Measurements from ENCODE around the gene TMEM52. TPM values are rescaled to one million over a fixed set of nuclear protein-coding genes. Genes with fewer than 3 reads are reported as not detected.

The TMEM52 gene
- total and polyA plus RNA-seq, 2 donors (not counting 3 experiments of a cell fraction or from before 2014, with no cell fraction given) = 1.6 to 1.7 TPM

DNA sequence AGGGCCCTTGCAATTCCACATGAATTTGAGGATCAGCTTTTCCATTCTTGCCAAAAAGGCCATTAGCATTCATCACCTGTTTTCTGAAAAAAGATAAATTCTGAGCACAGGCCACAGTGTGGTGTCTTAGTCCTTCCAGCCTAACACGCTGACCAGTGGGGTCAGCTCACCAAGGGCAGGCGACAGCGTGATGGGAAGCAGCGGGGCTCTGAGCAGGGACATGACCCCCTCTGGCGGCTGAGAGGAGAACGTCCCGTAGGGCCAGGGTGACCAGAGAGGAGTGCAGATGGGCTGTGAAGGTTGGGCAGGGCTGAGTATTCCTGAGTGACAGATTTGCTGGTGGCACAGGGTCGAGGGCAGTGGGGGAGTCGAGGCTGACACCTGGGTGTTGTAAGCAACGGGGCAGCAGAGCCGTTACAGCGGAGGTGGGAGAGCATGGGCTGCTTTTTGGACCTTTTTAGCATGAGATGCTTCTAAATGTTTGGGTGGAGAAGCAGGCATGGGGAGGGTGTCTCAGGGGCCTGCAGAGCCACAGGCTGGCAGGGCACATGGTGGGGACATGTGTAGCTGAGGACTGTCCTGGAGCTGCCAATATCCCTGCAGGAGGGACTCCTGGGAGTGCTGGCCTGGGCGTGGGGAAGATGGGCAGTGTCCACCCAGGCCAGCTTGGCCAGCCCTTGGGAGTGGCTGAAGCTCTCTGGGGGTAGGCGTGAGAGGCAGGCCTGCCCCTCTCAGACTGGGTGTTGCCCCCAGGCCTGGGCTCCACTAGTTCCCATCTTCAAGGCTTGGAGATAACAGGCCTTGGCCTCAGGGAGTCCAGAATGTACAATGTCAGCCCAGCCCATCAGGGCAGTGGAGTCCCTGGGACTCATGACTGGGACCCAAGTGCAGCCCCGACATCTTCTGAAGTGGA, 12.6 kb downstream of the TMEM52 start:
- H3K27me3 ChIP-seq (ENCODE audit: control insufficient read depth in 2 of 2, insufficient read depth in 2 of 2, low read length in 2 of 2) = no peaks in the 10 kb centered on the region
- dilution Hi-C loops (cut with MboI; ENCODE audit: extremely low pct_ligation_motif_present, low sequenced_read_pairs) (no loop called here), intact Hi-C loops (cut with micrococcal nuclease) (loop anchor here (1.0 to 5.0 kb wide), 5 partner anchors 15 to 117 kb away; partner anchors contain the start of gene GNB1)
- H3K4me1 ChIP-seq (ENCODE audit: control insufficient read depth, extremely low read depth, insufficient read depth, low read length) = peaks cover 11% of the 10 kb centered on the region
- peaks cover 3% of the 10 kb centered on the region for H3K79me2 ChIP-seq (ENCODE audit: control insufficient read depth, insufficient read depth, low read length)
- peak; percentile 93 for FAIRE-seq
- H4K20me1 ChIP-seq (replicated peaks; ENCODE audit: control insufficient read depth, extremely low read depth, insufficient read depth, low read length) = no peaks in the 10 kb centered on the region
- CTCF ChIA-PET = interaction anchor here (0.6 to 2.4 kb wide), 44 partner anchors 8 to 356 kb away, joined by 3 to 28 read pairs (median 5); partner anchors contain the start of genes CALML6 and CDK11A
- no peaks in the 10 kb centered on the region for H3K36me3 ChIP-seq (ENCODE audit: control insufficient read depth in 2 of 2, extremely low read depth in 1 of 2, insufficient read depth in 2 of 2, low read length in 2 of 2)
- H3K4me2 ChIP-seq (ENCODE audit: insufficient read depth, low read length) = no peak overlapping the region
- H3K9me3 ChIP-seq (replicated peaks; ENCODE audit: control insufficient read depth, insufficient read depth, low read length) = no peaks in the 10 kb centered on the region
- POLR2A ChIA-PET = no interaction called here
- no peak overlapping the region for H3K9ac ChIP-seq (replicated peaks; ENCODE audit: extremely low read depth, insufficient read depth, low read length)
- no peak overlapping the region for H3K27ac ChIP-seq (ENCODE audit: insufficient read depth, low read depth, low read length)
- no peaks in the 10 kb centered on the region for H3K9me1 ChIP-seq (replicated peaks; ENCODE audit: control insufficient read depth, extremely low read depth, insufficient read depth, low read length)
- no peak overlapping the region for H2AFZ ChIP-seq (ENCODE audit: low read depth, low read length)
- no TSS peak for BruUV-seq (replicated peaks)
- DNase-seq (ENCODE audit: low read depth, low spot score) = peak; percentile 78
- no peak overlapping the region for H3K4me3 ChIP-seq (replicated peaks in 1 of 3; ENCODE audit: insufficient read depth in 1 of 3, low read depth in 1 of 3, low read length in 3 of 3)
- TF ChIP-seq, protein P1, sequence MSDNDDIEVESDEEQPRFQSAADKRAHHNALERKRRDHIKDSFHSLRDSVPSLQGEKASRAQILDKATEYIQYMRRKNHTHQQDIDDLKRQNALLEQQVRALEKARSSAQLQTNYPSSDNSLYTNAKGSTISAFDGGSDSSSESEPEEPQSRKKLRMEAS (IDR thresholded peaks at IDR 0.05; ENCODE audit: insufficient read depth, insufficient read length) = no peak
- TF ChIP-seq, protein P2, sequence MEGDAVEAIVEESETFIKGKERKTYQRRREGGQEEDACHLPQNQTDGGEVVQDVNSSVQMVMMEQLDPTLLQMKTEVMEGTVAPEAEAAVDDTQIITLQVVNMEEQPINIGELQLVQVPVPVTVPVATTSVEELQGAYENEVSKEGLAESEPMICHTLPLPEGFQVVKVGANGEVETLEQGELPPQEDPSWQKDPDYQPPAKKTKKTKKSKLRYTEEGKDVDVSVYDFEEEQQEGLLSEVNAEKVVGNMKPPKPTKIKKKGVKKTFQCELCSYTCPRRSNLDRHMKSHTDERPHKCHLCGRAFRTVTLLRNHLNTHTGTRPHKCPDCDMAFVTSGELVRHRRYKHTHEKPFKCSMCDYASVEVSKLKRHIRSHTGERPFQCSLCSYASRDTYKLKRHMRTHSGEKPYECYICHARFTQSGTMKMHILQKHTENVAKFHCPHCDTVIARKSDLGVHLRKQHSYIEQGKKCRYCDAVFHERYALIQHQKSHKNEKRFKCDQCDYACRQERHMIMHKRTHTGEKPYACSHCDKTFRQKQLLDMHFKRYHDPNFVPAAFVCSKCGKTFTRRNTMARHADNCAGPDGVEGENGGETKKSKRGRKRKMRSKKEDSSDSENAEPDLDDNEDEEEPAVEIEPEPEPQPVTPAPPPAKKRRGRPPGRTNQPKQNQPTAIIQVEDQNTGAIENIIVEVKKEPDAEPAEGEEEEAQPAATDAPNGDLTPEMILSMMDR (IDR thresholded peaks at IDR 0.05; ENCODE audit: extremely low read depth in 1 of 2, insufficient read depth in 1 of 2, low read depth in 1 of 2, low read length in 2 of 2) = peak; percentile 97 to 98

DNA sequence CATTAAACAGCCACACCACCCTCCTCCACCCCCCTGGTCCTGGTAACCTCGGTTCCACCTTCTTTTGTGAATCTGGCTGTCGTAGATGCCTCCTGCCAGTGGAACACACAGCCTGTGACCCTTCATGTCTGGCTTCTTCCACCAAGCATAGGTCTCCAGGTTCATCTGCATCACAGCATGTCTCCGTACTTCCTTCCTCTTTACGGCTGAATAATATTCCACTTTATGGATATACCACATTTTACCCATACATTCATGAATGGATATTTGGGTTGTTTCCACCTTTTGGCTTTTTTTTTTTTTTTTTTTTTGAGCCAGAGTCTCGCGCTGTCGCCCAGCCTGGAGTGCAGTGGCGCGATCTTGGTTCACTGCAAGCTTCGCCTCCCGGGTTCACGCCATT, 15.9 kb downstream of the TMEM52 start:
- no peak for DNase-seq (ENCODE audit: low read depth, low spot score)
- ChIA-PET CTCF (interaction anchor here (1.0 kb wide), 1 partner anchor 44 kb away, joined by 4 read pairs; no protein-coding TSS in a partner anchor), POLR2A (no interaction called here)
- no peaks in the 10 kb centered on the region for H3K36me3 ChIP-seq (ENCODE audit: control insufficient read depth in 2 of 2, extremely low read depth in 1 of 2, insufficient read depth in 2 of 2, low read length in 2 of 2)
- no peak overlapping the region for H2AFZ ChIP-seq (ENCODE audit: low read depth, low read length)
- H3K4me3 ChIP-seq (replicated peaks in 1 of 3; ENCODE audit: insufficient read depth in 1 of 3, low read depth in 1 of 3, low read length in 3 of 3) = no peak overlapping the region
- no peaks in the 10 kb centered on the region for H3K9me1 ChIP-seq (replicated peaks; ENCODE audit: control insufficient read depth, extremely low read depth, insufficient read depth, low read length)
- no peak for FAIRE-seq
- no TSS peak for BruUV-seq (replicated peaks)
- peaks cover 3% of the 10 kb centered on the region for H3K4me1 ChIP-seq (ENCODE audit: control insufficient read depth, extremely low read depth, insufficient read depth, low read length)
- H3K9ac ChIP-seq (replicated peaks; ENCODE audit: extremely low read depth, insufficient read depth, low read length) = no peak overlapping the region
- intact Hi-C loops (cut with micrococcal nuclease) = no loop called here
- dilution Hi-C loops (cut with MboI; ENCODE audit: extremely low pct_ligation_motif_present, low sequenced_read_pairs) = no loop called here
- H3K27ac ChIP-seq (ENCODE audit: insufficient read depth, low read depth, low read length) = no peak overlapping the region
- H3K9me3 ChIP-seq (replicated peaks; ENCODE audit: control insufficient read depth, insufficient read depth, low read length) = no peaks in the 10 kb centered on the region
- TF ChIP-seq FOS (IDR thresholded peaks at IDR 0.05; ENCODE audit: borderline replicate concordance, insufficient read depth, low read length) = no peak
- TF ChIP-seq, protein P1 (IDR thresholded peaks at IDR 0.05; ENCODE audit: insufficient read depth, insufficient read length) = no peak
- TF ChIP-seq JUN (IDR thresholded peaks at IDR 0.05; ENCODE audit: borderline replicate concordance, insufficient read depth, insufficient read length, low read depth) = no peak
- no peak for TF ChIP-seq POLR2A (IDR thresholded peaks at IDR 0.05; ENCODE audit: low read depth, low read length)
- no peak for TF ChIP-seq GATA2 (IDR thresholded peaks at IDR 0.05; ENCODE audit: insufficient read depth, insufficient read length, low read depth, low read length)
- no peak for TF ChIP-seq MYC (IDR thresholded peaks at IDR 0.05; ENCODE audit: low read depth, low read length)
- no peak for TF ChIP-seq EZH2 (IDR thresholded peaks at IDR 0.05; ENCODE audit: borderline replicate concordance, low read depth, low read length, severe bottlenecking)
- no peak for TF ChIP-seq POLR2AphosphoS5 (IDR thresholded peaks at IDR 0.05; ENCODE audit: insufficient read depth, low read depth, low read length)
- TF ChIP-seq, protein P2 (IDR thresholded peaks at IDR 0.05; ENCODE audit: extremely low read depth in 1 of 2, insufficient read depth in 1 of 2, low read depth in 1 of 2, low read length in 2 of 2) = no peak
- H3K4me2 ChIP-seq (ENCODE audit: insufficient read depth, low read length) = no peak overlapping the region
- H3K27me3 ChIP-seq (ENCODE audit: control insufficient read depth in 2 of 2, insufficient read depth in 2 of 2, low read length in 2 of 2) = no peaks in the 10 kb centered on the region
- H4K20me1 ChIP-seq (replicated peaks; ENCODE audit: control insufficient read depth, extremely low read depth, insufficient read depth, low read length) = no peaks in the 10 kb centered on the region
- H3K79me2 ChIP-seq (ENCODE audit: control insufficient read depth, insufficient read depth, low read length) = peaks cover 1% of the 10 kb centered on the region
